HepG2 (cell line): ENCODE results near the gene HSDL1. TPM values are rescaled to one million over a fixed set of nuclear protein-coding genes. Genes with fewer than 3 reads are reported as not detected.

ENCODE experiments used
- ATF4 ChIP-seq, 2 experiments: fragments of 450-650 bp in 1 of 2; sonication (generic) in 1 of 2; formaldehyde crosslinking; IDR thresholded peaks; 2 replicates each; pipeline versions ENCODE4 v1.5.0 to v1.8.0; 2020 to 2022; ENCODE audit warnings: mild to moderate bottlenecking in 1 of 2, missing genetic modification reagents in 1 of 2
- ATF7 ChIP-seq, 2 experiments: fragments of 450-650 bp in 1 of 2; sonication (generic) in 1 of 2; formaldehyde crosslinking in 1 of 2; IDR thresholded peaks; 2 replicates each; pipeline versions ENCODE4 v1.4.0 to v1.6.1; 2016 to 2020; ENCODE audit warnings: antibody characterized with exemption in 1 of 2, mild to moderate bottlenecking in 1 of 2, missing genetic modification reagents in 1 of 2
- CSRNP1 ChIP-seq: sonication (generic); formaldehyde crosslinking; IDR thresholded peaks from 2 replicates; pipeline ENCODE4 v1.8.1; 2023; ENCODE audit warnings: mild to moderate bottlenecking, missing genetic modification reagents
- EED ChIP-seq: sonication (generic); formaldehyde crosslinking; IDR thresholded peaks from 2 replicates; pipeline ENCODE4 v1.5.0; 2020; ENCODE audit warnings: mild to moderate bottlenecking, missing genetic modification reagents
- KAT7 ChIP-seq: IDR thresholded peaks from 2 replicates; pipeline ENCODE4 v1.6.1; 2018; ENCODE audit warnings: borderline replicate concordance, missing compliant biosample characterization
- NR2F2 ChIP-seq: IDR thresholded peaks from 2 replicates; pipeline ENCODE4 v1.6.1; 2012; ENCODE audit warnings: low read depth, inconsistent platforms, borderline replicate concordance
- XRCC5 ChIP-seq: fragments of 200-400 bp; formaldehyde crosslinking; optimal IDR thresholded peaks from 2 replicates; pipeline ENCODE3; 2017; ENCODE audit warnings: mild to moderate bottlenecking, low read length
- YEATS4 ChIP-seq: sonication (generic); formaldehyde crosslinking; IDR thresholded peaks from 2 replicates; pipeline ENCODE4 v1.4.0; 2020; ENCODE audit warnings: missing genetic modification reagents, borderline replicate concordance
- ZBTB2 ChIP-seq: sonication (generic); formaldehyde crosslinking; IDR thresholded peaks from 2 replicates; pipeline ENCODE4 v1.8.0; 2022; ENCODE audit warnings: low read depth, missing genetic modification reagents
- ZFP82 ChIP-seq: sonication (generic); formaldehyde crosslinking; IDR thresholded peaks from 2 replicates; pipeline ENCODE4 v1.5.1; 2020; ENCODE audit warnings: mild to moderate bottlenecking, missing genetic modification reagents, borderline replicate concordance
- ZNF10 ChIP-seq: sonication (generic); formaldehyde crosslinking; IDR thresholded peaks from 2 replicates; pipeline ENCODE4 v1.4.0; 2020; ENCODE audit warnings: mild to moderate bottlenecking, low read depth, missing genetic modification reagents, borderline replicate concordance
- ZNF296 ChIP-seq: sonication (generic); formaldehyde crosslinking; conservative IDR thresholded peaks from 2 replicates; pipeline ENCODE4 v1.5.0; 2020; ENCODE audit warnings: mild to moderate bottlenecking, missing genetic modification reagents
- ZNF451 ChIP-seq: sonication (generic); formaldehyde crosslinking; IDR thresholded peaks from 2 replicates; pipeline ENCODE4 v1.5.0; 2020; ENCODE audit warnings: mild to moderate bottlenecking, missing genetic modification reagents
- ZNF615 ChIP-seq: sonication (generic); formaldehyde crosslinking; IDR thresholded peaks from 2 replicates; pipeline ENCODE4 v1.5.0; 2020; ENCODE audit warnings: mild to moderate bottlenecking, missing genetic modification reagents, borderline replicate concordance
- ZNF75D ChIP-seq: sonication (generic); formaldehyde crosslinking; IDR thresholded peaks from 2 replicates; pipeline ENCODE4 v1.8.1; 2023; ENCODE audit warnings: missing genetic modification reagents, mild to moderate bottlenecking, borderline replicate concordance
- polyA plus RNA-seq, 8 experiments: library from polyadenylated mRNA; depleted of rRNA in 3 of 8; stranded (reverse) in 7 of 8; unstranded in 1 of 8; fragments of >200 nt; fragmentation: Illumina TruSeq in 4 of 8; extraction: Trizol in 4 of 8; gene quantifications; 2 replicates each; pipeline versions ENCODE4 v1.2.1 to v1.2.3, GENCODE V29; 2011 to 2016; ENCODE audit warnings: low read depth in 4 of 8, missing spikeins in 1 of 8, mixed read lengths in 1 of 8; ENCODE audit not compliant: insufficient read depth in 1 of 8
- total RNA-seq, 5 experiments: library from RNA; depleted of rRNA; stranded (reverse); fragments of >200 nt; fragmentation: Illumina TruSeq; extraction: Trizol; gene quantifications; 2 replicates each; pipeline ENCODE4 v1.2.3, GENCODE V29; 2016; ENCODE audit warnings: low read depth in 1 of 5

The HSDL1 gene
- total and polyA plus RNA-seq, 2 of the 13 experiments (the other 11 are each of a cell fraction or from before 2014, with no cell fraction given): 49.2 to 49.7 TPM

- TF ChIP-seq YEATS4 (CRISPR knock-in tag) (peak; percentile 71), CSRNP1 (CRISPR knock-in tag) (no peak), ZNF10 (CRISPR knock-in tag) (no peak), EED (CRISPR knock-in tag) (no peak), ZNF615 (CRISPR knock-in tag) (no peak), KAT7 (CRISPR knock-in tag) (no peak; the same call in 1 of the 2 replicates), ATF7 (IDR thresholded peaks at IDR 0.05) (no peak), ATF7 (CRISPR knock-in tag; IDR thresholded peaks at IDR 0.05) (no peak), NR2F2 (no peak), ZFP82 (CRISPR knock-in tag) (no peak), ZNF75D (CRISPR knock-in tag) (no peak), ZBTB2 (CRISPR knock-in tag) (peak; percentile 58), ZNF296 (CRISPR knock-in tag) (no peak), ZNF451 (CRISPR knock-in tag) (peak; percentile 42; the same call in 1 of the 2 replicates), XRCC5 (peak; percentile 27), ATF4 (CRISPR knock-in tag; IDR thresholded peaks at IDR 0.05) (no peak)
These were observed at the start of gene HSDL1, which contains the start of gene DNAAF1 (continued) for GRCh38 chr16:84144859-84145639.
